Vagina (tissue), 2 donors: ENCODE data around the gene ALDH9A1.

Experiments
- CTCF ChIP-seq, 3 experiments: fragments of 450-650 bp in 2 of 3; fragments of 200-600 bp in 1 of 3; sonication (generic) in 1 of 3; IDR thresholded peaks; one replicate each; pipeline ENCODE4 v1.5.1; 2017 to 2019; ENCODE audit warnings: antibody characterized with exemption in 3 of 3, mild to moderate bottlenecking in 2 of 3, moderate library complexity in 2 of 3
- POLR2AphosphoS5 ChIP-seq, 2 donors: sonication (generic); formaldehyde crosslinking; IDR thresholded peaks; one replicate each; pipeline ENCODE4 v1.9.0; 2017; ENCODE audit warnings: antibody characterized with exemption in 2 of 2, mild to moderate bottlenecking in 2 of 2, low read depth in 1 of 2; ENCODE audit not compliant: insufficient read depth in 1 of 2

DNA sequence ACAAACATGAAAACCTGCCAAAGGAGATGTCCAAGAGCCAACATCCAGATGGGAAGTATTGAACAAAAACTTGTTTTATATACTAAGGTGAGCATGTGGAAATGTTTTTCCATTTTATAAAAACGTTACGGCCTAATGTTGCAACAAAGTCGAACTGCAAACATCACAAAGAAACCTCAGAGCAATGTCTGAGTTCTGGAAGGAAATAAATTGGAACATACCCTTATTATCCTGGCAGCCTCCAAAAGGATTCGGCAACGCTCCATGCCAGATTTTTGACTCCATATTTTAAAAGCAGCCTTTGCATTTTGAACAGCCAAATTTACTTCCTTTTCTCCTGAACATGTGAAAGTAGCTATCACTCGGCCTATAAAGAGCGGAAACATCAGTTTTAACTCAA lies 3.3 kb downstream of the ALDH9A1 start:
- no peak for TF ChIP-seq CTCF (IDR thresholded peaks at IDR 0.05)
- TF ChIP-seq POLR2AphosphoS5 (IDR thresholded peaks at IDR 0.05; ENCODE audit: insufficient read depth in 1 of 2, low read depth in 1 of 2): no peak
